Activated T-helper 2 cell treated with anti-CD3 and anti-CD28 coated beads, Interferon-gamma antibody, Interleukin-2, Interleukin-4, amounts not matched to agents 10 μg/mL and 5 μg/mL and 100 μg/mL, durations not matched to agents 14 hours and 24 hours and 36 hours (primary cell): ENCODE results near the gene ECM1. TPM values are rescaled to one million over a fixed set of nuclear protein-coding genes. Genes with fewer than 3 reads are reported as not detected.

Source experiments
- DNase-seq: peaks from one replicate; pipeline ENCODE4 v3.0.0; 2021; ENCODE audit warnings: low spot score
- H3K27ac Mint-ChIP-seq: one replicate; pipeline ENCODE4 v1.8.0; 2021; ENCODE audit warnings: mixed read lengths
- H3K27me3 Mint-ChIP-seq: one replicate; pipeline ENCODE4 v1.8.0; 2021; ENCODE audit warnings: low read depth, mixed read lengths
- H3K36me3 Mint-ChIP-seq: one replicate; pipeline ENCODE4 v1.8.0; 2021; ENCODE audit warnings: low read depth, mixed read lengths
- H3K4me1 Mint-ChIP-seq: one replicate; pipeline ENCODE4 v1.8.0; 2021; ENCODE audit warnings: low read depth, mixed read lengths
- H3K4me3 Mint-ChIP-seq: one replicate; pipeline ENCODE4 v1.8.0; 2021; ENCODE audit warnings: low read depth, mild to moderate bottlenecking, moderate library complexity, mixed read lengths
- H3K9me3 Mint-ChIP-seq: one replicate; pipeline ENCODE4 v1.8.0; 2021; ENCODE audit warnings: mixed read lengths
- intact Hi-C: fragments of 100-400 bp; cut with micrococcal nuclease; formaldehyde crosslinking; loops from one replicate; pipeline ENCODE4 v1.15.1; 2023
- total RNA-seq: library from RNA; stranded (reverse); gene quantifications from 2 replicates; pipeline ENCODE4 v1.2.3, GENCODE V29; 2022

The ECM1 gene
- 1.6 and 1.8 TPM in 2 replicates for total RNA-seq

DNA sequence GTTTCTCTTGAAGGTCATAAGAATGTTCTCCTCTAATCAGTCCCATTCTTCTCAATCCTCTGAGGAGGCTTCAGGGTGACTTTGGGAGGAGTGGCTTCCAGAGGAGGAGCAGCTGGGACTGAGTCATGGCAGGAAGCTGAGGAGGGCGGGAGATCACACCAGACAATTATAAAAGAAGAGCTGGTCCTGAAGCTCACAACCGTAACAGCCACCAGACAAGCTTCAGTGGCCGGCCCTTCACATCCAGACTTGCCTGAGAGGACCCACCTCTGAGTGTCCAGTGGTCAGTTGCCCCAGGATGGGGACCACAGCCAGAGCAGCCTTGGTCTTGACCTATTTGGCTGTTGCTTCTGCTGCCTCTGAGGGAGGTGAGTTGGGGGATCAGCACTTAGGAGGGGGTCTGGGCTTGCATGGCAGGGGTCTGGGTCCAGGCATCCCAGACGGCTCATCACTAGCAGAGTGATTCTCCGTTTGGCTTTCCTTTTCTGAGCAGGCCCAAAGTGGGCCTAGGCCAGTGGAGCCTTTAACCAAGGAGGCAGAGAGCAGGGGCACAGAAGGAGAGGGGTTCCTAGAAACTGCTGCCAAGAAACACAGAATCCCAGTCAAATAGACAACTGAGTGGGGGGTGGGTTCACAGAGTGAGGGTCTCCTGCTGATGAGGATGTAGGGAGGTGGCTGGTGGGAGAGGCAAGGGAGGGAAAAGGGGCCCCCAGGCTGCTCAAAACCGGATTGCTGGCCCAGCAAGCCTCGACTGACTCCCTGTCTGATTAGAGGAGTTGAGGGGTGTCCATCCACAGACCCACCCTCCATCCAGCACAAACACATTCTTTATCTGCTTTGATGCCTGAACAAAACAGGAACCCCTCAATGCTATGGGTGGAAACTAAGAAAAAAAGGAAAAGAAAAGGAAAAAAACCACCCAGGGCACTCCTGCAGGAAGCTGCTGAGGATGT lies at the start of gene ECM1:
TSS of gene ECM1 (plus strand) at position 198 of the 953 bp plus-strand sequence. CDS start at position 299, 101 bp downstream.
- Mint-ChIP-seq H3K36me3 (peaks cover 44% of the 10 kb centered on the region), H3K4me1 (no peaks in the 10 kb centered on the region), H3K27me3 (no peaks in the 10 kb centered on the region), H3K4me3 (no peak within 1 kb of the TSS), H3K9me3 (no peaks in the 10 kb centered on the region), H3K27ac (no peak within 1 kb of the TSS)
- DNase-seq: no peak
- intact Hi-C loops: no loop called here

- H3K27me3 Mint-ChIP-seq: no peaks in the 10 kb centered on the region
- H3K36me3 Mint-ChIP-seq: peaks cover 21% of the 10 kb centered on the region
- H3K27ac Mint-ChIP-seq: no peak overlapping the region
- peaks cover 2% of the 10 kb centered on the region for H3K4me1 Mint-ChIP-seq
- H3K4me3 Mint-ChIP-seq: no peak overlapping the region
- peak; percentile 53 for DNase-seq
- intact Hi-C loops: loop anchor here (1.0 kb wide), 4 partner anchors 52 to 209 kb away; no protein-coding TSS in a partner anchor
- no peaks in the 10 kb centered on the region for H3K9me3 Mint-ChIP-seq
Measured at GRCh38 chr1:150464422-150464826, 43.5 kb upstream of the ECM1 start.

DNA sequence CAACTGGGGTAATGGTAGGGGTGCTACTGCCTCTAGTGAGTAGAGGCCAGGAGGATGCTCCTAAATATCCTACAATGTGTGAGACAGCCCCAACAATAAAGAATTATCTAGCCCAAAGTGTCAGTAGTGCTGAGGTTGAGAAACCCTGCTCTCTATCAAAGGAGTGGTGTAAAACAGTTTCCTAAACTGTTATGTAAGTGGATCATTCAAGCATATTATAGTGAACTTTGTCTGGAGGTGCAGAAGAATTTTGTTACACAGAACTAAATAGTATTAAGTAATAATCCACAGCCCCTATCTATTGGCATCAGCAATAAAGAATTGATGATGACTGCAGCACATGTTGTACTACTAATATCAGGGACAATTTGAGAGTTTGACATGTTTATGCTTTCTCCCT lies 40.9 kb upstream of the ECM1 start:
- no peak for DNase-seq
- peaks cover 2% of the 10 kb centered on the region for H3K4me1 Mint-ChIP-seq
- no peak overlapping the region for H3K4me3 Mint-ChIP-seq
- H3K36me3 Mint-ChIP-seq: peaks cover 39% of the 10 kb centered on the region
- no peaks in the 10 kb centered on the region for H3K27me3 Mint-ChIP-seq
- H3K9me3 Mint-ChIP-seq: no peaks in the 10 kb centered on the region
- no peak overlapping the region for H3K27ac Mint-ChIP-seq
- intact Hi-C loops: no loop called here

- Mint-ChIP-seq H3K4me1 (peaks cover 2% of the 10 kb centered on the region), H3K9me3 (no peaks in the 10 kb centered on the region), H3K36me3 (peaks cover 52% of the 10 kb centered on the region), H3K27me3 (no peaks in the 10 kb centered on the region), H3K4me3 (no peak overlapping the region), H3K27ac (no peak overlapping the region)
- intact Hi-C loops: no loop called here
- DNase-seq: no peak
Measured at GRCh38 chr1:150469291-150469690, 38.6 kb upstream of the ECM1 start.

- Mint-ChIP-seq H3K4me1 (peaks cover 3% of the 10 kb centered on the region), H3K27me3 (no peaks in the 10 kb centered on the region), H3K36me3 (peaks cover 37% of the 10 kb centered on the region), H3K27ac (no peak overlapping the region), H3K4me3 (no peak overlapping the region), H3K9me3 (no peaks in the 10 kb centered on the region)
- DNase-seq: no peak
- intact Hi-C loops: no loop called here
Measured at GRCh38 chr1:150472601-150473200, 35.2 kb upstream of the ECM1 start.

DNA sequence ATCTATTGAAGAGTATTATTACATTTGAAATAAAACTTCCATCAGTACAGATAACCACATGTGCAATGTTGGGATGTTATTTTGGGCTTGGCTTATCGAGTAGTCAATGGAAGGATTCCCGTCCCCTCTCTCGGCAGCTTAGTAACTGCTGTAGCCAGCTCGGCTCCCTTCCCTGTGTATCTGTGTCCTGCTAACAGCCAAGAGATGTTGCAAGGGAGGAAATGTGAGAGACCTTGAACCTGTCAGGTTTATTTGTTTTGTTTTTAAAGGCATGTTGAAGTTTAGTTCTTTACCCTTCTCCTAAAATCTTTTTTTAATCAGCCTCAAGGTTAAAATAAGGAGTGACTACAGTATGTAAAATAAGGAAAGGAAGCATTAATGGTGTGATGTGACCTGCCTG lies 34.2 kb upstream of the ECM1 start:
- Mint-ChIP-seq H3K27me3 (no peaks in the 10 kb centered on the region), H3K4me3 (no peak overlapping the region), H3K4me1 (peaks cover 5% of the 10 kb centered on the region), H3K27ac (no peak overlapping the region), H3K9me3 (no peaks in the 10 kb centered on the region), H3K36me3 (peaks cover 37% of the 10 kb centered on the region)
- no peak for DNase-seq
- intact Hi-C loops: no loop called here

DNA sequence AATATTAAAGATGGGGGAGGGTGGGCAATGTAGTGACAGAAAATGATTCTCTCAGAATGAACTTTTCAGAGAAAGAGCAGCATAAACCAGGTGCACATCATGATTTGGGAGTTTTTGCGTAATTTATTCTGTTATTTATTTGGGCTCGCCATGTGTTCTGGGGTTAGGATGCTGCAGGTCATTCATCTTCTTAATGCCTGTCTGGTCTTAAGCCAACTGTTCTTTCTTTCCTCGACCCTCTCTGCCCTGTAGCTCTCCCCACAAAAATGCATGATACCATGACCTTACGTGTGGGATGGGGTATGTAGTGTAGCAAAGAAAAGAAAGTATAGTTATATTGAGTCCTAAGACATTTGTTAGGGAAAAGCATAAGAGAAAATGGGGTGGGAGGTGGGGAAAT lies 33.0 kb upstream of the ECM1 start:
- Mint-ChIP-seq H3K9me3 (no peaks in the 10 kb centered on the region), H3K27ac (no peak overlapping the region), H3K27me3 (peaks cover under 1% of the 10 kb centered on the region), H3K4me3 (no peak overlapping the region), H3K4me1 (peaks cover 5% of the 10 kb centered on the region), H3K36me3 (peaks cover 36% of the 10 kb centered on the region)
- DNase-seq: no peak
- intact Hi-C loops: no loop called here

DNA sequence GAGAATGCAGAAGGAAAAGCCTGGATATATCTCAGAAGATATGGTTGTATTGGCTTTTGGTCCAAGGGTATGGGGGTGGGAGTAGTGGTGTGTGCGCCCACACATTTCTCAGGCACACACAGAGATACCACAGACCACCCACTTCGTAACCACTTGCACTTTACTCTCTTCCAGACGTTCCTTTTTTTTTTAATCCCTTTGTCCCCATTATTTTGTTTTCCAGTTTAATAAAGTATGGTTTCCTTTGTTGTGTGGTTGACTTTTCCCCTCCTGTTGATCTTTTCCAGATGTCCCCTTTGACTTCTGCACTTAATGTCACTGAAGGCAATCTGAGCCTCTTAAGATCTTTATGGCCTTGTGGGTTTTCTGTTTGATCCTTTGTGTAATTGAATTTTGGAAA lies 31.2 kb upstream of the ECM1 start:
- Mint-ChIP-seq H3K4me1 (peaks cover 5% of the 10 kb centered on the region), H3K4me3 (no peak overlapping the region), H3K36me3 (peaks cover 17% of the 10 kb centered on the region), H3K9me3 (no peaks in the 10 kb centered on the region), H3K27me3 (peaks cover 1% of the 10 kb centered on the region), H3K27ac (no peak overlapping the region)
- DNase-seq: no peak
- intact Hi-C loops: no loop called here

GRCh38 chr1:150477320-150477719 lies 30.6 kb upstream of the ECM1 start:
- no peak for DNase-seq
- Mint-ChIP-seq H3K4me3 (no peak overlapping the region), H3K9me3 (no peaks in the 10 kb centered on the region), H3K4me1 (peaks cover 5% of the 10 kb centered on the region), H3K27ac (no peak overlapping the region), H3K36me3 (peaks cover 12% of the 10 kb centered on the region), H3K27me3 (peaks cover 1% of the 10 kb centered on the region)
- intact Hi-C loops: no loop called here

DNA sequence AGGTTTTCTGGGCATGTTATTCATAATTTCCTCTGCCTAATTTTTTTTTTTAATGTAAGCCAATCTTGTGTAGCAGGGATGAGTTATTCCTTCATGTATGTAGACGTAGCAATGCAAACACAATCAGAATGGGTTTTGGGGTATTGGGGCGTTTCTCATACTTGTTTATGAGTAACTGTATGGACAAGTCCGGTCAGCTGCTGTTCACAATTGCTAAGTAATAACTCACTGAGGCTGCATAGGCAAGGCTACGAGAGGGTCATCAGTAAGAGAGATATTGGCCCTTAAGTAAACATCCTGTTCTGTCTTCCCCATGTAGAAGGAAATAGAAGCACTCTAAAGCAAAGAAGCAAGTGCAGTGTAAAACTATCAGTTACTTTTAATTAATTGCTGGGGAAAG lies 30.2 kb upstream of the ECM1 start:
- DNase-seq: no peak
- Mint-ChIP-seq H3K9me3 (no peaks in the 10 kb centered on the region), H3K4me1 (peaks cover 5% of the 10 kb centered on the region), H3K4me3 (no peak overlapping the region), H3K27me3 (peaks cover 1% of the 10 kb centered on the region), H3K27ac (no peak overlapping the region), H3K36me3 (peaks cover 7% of the 10 kb centered on the region)
- intact Hi-C loops: no loop called here

GRCh38 chr1:150479370-150479769 lies 28.5 kb upstream of the ECM1 start:
- Mint-ChIP-seq H3K27me3 (peaks cover 1% of the 10 kb centered on the region), H3K9me3 (no peaks in the 10 kb centered on the region), H3K27ac (no peak overlapping the region), H3K4me1 (peaks cover 5% of the 10 kb centered on the region), H3K4me3 (no peak overlapping the region), H3K36me3 (no peaks in the 10 kb centered on the region)
- no peak for DNase-seq
- intact Hi-C loops: no loop called here

DNA sequence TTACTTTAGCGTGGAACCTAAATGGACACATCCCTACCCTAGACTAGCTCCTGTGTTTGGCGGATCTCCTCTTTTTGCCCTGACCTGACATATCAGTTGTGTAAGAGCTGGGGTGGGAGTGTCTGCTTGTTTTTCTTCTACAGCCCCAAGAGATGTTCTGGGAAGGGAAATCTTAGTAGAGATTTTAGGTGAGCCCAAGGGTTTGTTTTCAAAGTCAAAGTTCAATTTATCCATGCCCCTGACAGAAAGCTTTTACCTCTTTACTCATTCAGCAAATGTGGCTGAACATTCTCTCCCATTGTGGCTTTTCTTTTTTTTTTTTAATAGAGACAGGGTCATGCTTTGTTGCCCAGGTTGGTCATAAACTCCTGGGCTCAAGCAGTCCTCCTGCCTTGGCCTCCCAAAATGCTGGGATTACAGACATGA lies 28.0 kb upstream of the ECM1 start:
- Mint-ChIP-seq H3K4me3 (no peak overlapping the region), H3K9me3 (no peaks in the 10 kb centered on the region), H3K27me3 (peaks cover 1% of the 10 kb centered on the region), H3K4me1 (peaks cover 8% of the 10 kb centered on the region), H3K36me3 (no peaks in the 10 kb centered on the region), H3K27ac (no peak overlapping the region)
- no peak for DNase-seq
- intact Hi-C loops: no loop called here

DNA sequence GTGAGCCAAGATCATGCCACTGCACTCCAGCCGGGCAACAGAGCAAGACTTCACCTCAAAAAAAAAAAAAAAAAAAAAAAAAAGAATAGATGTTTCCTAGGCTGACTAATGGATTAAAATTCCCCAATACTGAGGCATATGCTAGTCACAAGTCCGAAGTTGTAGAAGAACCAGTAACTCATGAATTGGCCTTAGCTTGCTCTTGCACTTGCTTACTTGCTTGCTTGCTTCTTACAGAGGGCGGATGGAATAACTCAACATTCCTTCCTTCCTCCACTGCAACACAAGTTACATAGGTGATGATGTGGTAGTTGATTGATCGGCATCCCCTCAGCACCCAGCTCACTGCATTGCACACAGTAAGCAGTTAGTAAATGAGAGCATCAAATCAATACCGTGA lies 23.5 kb upstream of the ECM1 start:
- peaks cover 9% of the 10 kb centered on the region for H3K36me3 Mint-ChIP-seq
- intact Hi-C loops: no loop called here
- no peaks in the 10 kb centered on the region for H3K9me3 Mint-ChIP-seq
- H3K27ac Mint-ChIP-seq: no peak overlapping the region
- H3K4me3 Mint-ChIP-seq: no peak overlapping the region
- no peak for DNase-seq
- H3K4me1 Mint-ChIP-seq: peaks cover 18% of the 10 kb centered on the region
- peaks cover 1% of the 10 kb centered on the region for H3K27me3 Mint-ChIP-seq
